ENCODE measurements around the gene PRR30.
"Not testable (repeated sequence)": the region's sequence is repeated elsewhere in the genome, so short reads cannot be mapped to it uniquely, and the experiment has no call there.

PRR30 gene

GRCh38 chr2:27121906-27122305 is 17.3 kb downstream of the PRR30 start:
- CTCF ChIA-PET: no interaction called here
- peak in 2 of 3 donors; percentile 26 to 37 for DNase-seq
- Histone ChIP-seq H3K4me1 (ENCODE audit: control extremely low read depth in 1 of 4, control insufficient read depth in 4 of 4, insufficient read depth in 4 of 4, low read length in 3 of 4) (peaks cover 0 to 33% (median 25%) of the 10 kb centered on the region in 4 experiments), H3K9me3 (ENCODE audit: control extremely low read depth in 1 of 5, control insufficient read depth in 4 of 5, insufficient read depth in 2 of 5, low read depth in 1 of 5, low read length in 4 of 5) (no peaks in the 10 kb centered on the region), H3K36me3 (ENCODE audit: control insufficient read depth in 4 of 4, insufficient read depth in 4 of 4, low read length in 3 of 4) (no peaks in the 10 kb centered on the region), H3K4me3 (ENCODE audit: control insufficient read depth in 1 of 7, extremely low read depth in 1 of 7, insufficient read depth in 4 of 7, low read depth in 2 of 7, low read length in 6 of 7) (no peak overlapping the region), H3K27me3 (replicated peaks in 2 of 5; ENCODE audit: control insufficient read depth in 4 of 5, insufficient read depth in 5 of 5, low read length in 4 of 5) (peaks cover 0 to 24% (median 0%) of the 10 kb centered on the region in 5 experiments), H3K27ac (ENCODE audit: insufficient read depth in 1 of 2, low read depth in 1 of 2, low read length in 2 of 2, poor library complexity in 1 of 2, severe bottlenecking in 2 of 2) (no peak overlapping the region)
- POLR2A ChIA-PET: no interaction called here
- no CpG with 5 or more reads among the region's 2 CpGs for WGBS (ENCODE audit: insufficient coverage)

GRCh38 chr2:27119330-27119670 is 19.9 kb downstream of the PRR30 start:
- 86% methylated on average over 5 of the region's 8 CpGs for WGBS (ENCODE audit: insufficient coverage)
- CTCF ChIA-PET: not testable (repeated sequence)
- H3K4me3 ChIP-seq (ENCODE audit: control insufficient read depth in 1 of 7, extremely low read depth in 1 of 7, insufficient read depth in 4 of 7, low read depth in 2 of 7, low read length in 6 of 7): peak overlapping the region; percentile 32 to 75 (median 62)

GRCh38 chr2:27118525-27119329 is 20.5 kb downstream of the PRR30 start, which contains the start of gene CGREF1:
TSS of gene CGREF1 (minus strand) at chr2:27119128. CDS start at chr2:27104366, 14,762 bp downstream.
- no peaks in the 10 kb centered on the region for H3K9me3 ChIP-seq (ENCODE audit: control extremely low read depth in 1 of 5, control insufficient read depth in 4 of 5, insufficient read depth in 2 of 5, low read depth in 1 of 5, low read length in 4 of 5)
- H3K27me3 ChIP-seq (replicated peaks in 2 of 5; ENCODE audit: control insufficient read depth in 4 of 5, insufficient read depth in 5 of 5, low read length in 4 of 5): peaks cover 0 to 24% (median 0%) of the 10 kb centered on the region in 5 experiments
- WGBS (ENCODE audit: insufficient coverage): 4% methylated on average over 77 of the region's 84 CpGs
- ChIA-PET CTCF (interaction anchor here (1.3 kb wide), 1 partner anchor 51 kb away, joined by 5 read pairs; no protein-coding TSS in a partner anchor), POLR2A (no interaction called here)
- no peak within 1 kb of the TSS for H3K27ac ChIP-seq (ENCODE audit: insufficient read depth in 1 of 2, low read depth in 1 of 2, low read length in 2 of 2, poor library complexity in 1 of 2, severe bottlenecking in 2 of 2)
- peak within 1 kb of the TSS; percentile 32 to 75 (median 62) for H3K4me3 ChIP-seq (ENCODE audit: control insufficient read depth in 1 of 7, extremely low read depth in 1 of 7, insufficient read depth in 4 of 7, low read depth in 2 of 7, low read length in 6 of 7)
- peak in 2 of 3 donors; percentile 47 to 58 for DNase-seq
- no peaks in the 10 kb centered on the region for H3K36me3 ChIP-seq (ENCODE audit: control insufficient read depth in 4 of 4, insufficient read depth in 4 of 4, low read length in 3 of 4)
- peaks cover 0 to 27% (median 22%) of the 10 kb centered on the region in 4 experiments for H3K4me1 ChIP-seq (ENCODE audit: control extremely low read depth in 1 of 4, control insufficient read depth in 4 of 4, insufficient read depth in 4 of 4, low read length in 3 of 4)

More at GRCh38 chr2:27119330-27119670, 19.9 kb downstream of the PRR30 start:
- H3K9me3 ChIP-seq (ENCODE audit: control extremely low read depth in 1 of 5, control insufficient read depth in 4 of 5, insufficient read depth in 2 of 5, low read depth in 1 of 5, low read length in 4 of 5); H3K27ac ChIP-seq (ENCODE audit: insufficient read depth in 1 of 2, low read depth in 1 of 2, low read length in 2 of 2, poor library complexity in 1 of 2, severe bottlenecking in 2 of 2); POLR2A ChIA-PET; H3K36me3 ChIP-seq (ENCODE audit: control insufficient read depth in 4 of 4, insufficient read depth in 4 of 4, low read length in 3 of 4): not testable (repeated sequence)
- Histone ChIP-seq H3K4me1 (ENCODE audit: control extremely low read depth in 1 of 4, control insufficient read depth in 4 of 4, insufficient read depth in 4 of 4, low read length in 3 of 4) (peaks cover 0 to 33% (median 25%) of the 10 kb centered on the region in 4 experiments), H3K27me3 (replicated peaks in 2 of 5; ENCODE audit: control insufficient read depth in 4 of 5, insufficient read depth in 5 of 5, low read length in 4 of 5) (peaks cover 0 to 24% (median 0%) of the 10 kb centered on the region in 5 experiments)
- DNase-seq: peak in 1 of 3 donors; percentile 43

- CTCF ChIA-PET: interaction anchor here (1.3 kb wide), 1 partner anchor 52 kb away, joined by 5 read pairs; no protein-coding TSS in a partner anchor
- Histone ChIP-seq H3K27ac (ENCODE audit: insufficient read depth in 1 of 2, low read depth in 1 of 2, low read length in 2 of 2, poor library complexity in 1 of 2, severe bottlenecking in 2 of 2) (no peak overlapping the region), H3K9me3 (ENCODE audit: control extremely low read depth in 1 of 5, control insufficient read depth in 4 of 5, insufficient read depth in 2 of 5, low read depth in 1 of 5, low read length in 4 of 5) (no peaks in the 10 kb centered on the region), H3K27me3 (replicated peaks in 2 of 5; ENCODE audit: control insufficient read depth in 4 of 5, insufficient read depth in 5 of 5, low read length in 4 of 5) (peaks cover 0 to 22% (median 0%) of the 10 kb centered on the region in 5 experiments), H3K36me3 (ENCODE audit: control insufficient read depth in 4 of 4, insufficient read depth in 4 of 4, low read length in 3 of 4) (no peaks in the 10 kb centered on the region), H3K4me3 (ENCODE audit: control insufficient read depth in 1 of 7, extremely low read depth in 1 of 7, insufficient read depth in 4 of 7, low read depth in 2 of 7, low read length in 6 of 7) (peak overlapping the region; percentile 32 to 75 (median 62)), H3K4me1 (ENCODE audit: control extremely low read depth in 1 of 4, control insufficient read depth in 4 of 4, insufficient read depth in 4 of 4, low read length in 3 of 4) (peaks cover 0 to 24% (median 16%) of the 10 kb centered on the region in 4 experiments)
- DNase-seq: no peak
- POLR2A ChIA-PET: no interaction called here
- WGBS (ENCODE audit: insufficient coverage): 29% methylated on average over 13 of the region's 14 CpGs
Observed at GRCh38 chr2:27117995-27118524, 21.1 kb downstream of the PRR30 start.

GRCh38 chr2:27115519-27115918 is 23.7 kb downstream of the PRR30 start:
- Histone ChIP-seq H3K27me3 (replicated peaks in 2 of 5; ENCODE audit: control insufficient read depth in 4 of 5, insufficient read depth in 5 of 5, low read length in 4 of 5) (peaks cover 0 to 15% (median 0%) of the 10 kb centered on the region in 5 experiments), H3K27ac (ENCODE audit: insufficient read depth in 1 of 2, low read depth in 1 of 2, low read length in 2 of 2, poor library complexity in 1 of 2, severe bottlenecking in 2 of 2) (no peak overlapping the region), H3K9me3 (ENCODE audit: control extremely low read depth in 1 of 5, control insufficient read depth in 4 of 5, insufficient read depth in 2 of 5, low read depth in 1 of 5, low read length in 4 of 5) (no peaks in the 10 kb centered on the region), H3K36me3 (ENCODE audit: control insufficient read depth in 4 of 4, insufficient read depth in 4 of 4, low read length in 3 of 4) (no peaks in the 10 kb centered on the region), H3K4me3 (ENCODE audit: control insufficient read depth in 1 of 7, extremely low read depth in 1 of 7, insufficient read depth in 4 of 7, low read depth in 2 of 7, low read length in 6 of 7) (no peak overlapping the region), H3K4me1 (ENCODE audit: control extremely low read depth in 1 of 4, control insufficient read depth in 4 of 4, insufficient read depth in 4 of 4, low read length in 3 of 4) (peaks cover 0 to 14% (median 11%) of the 10 kb centered on the region in 4 experiments)
- POLR2A ChIA-PET: interaction anchor here (0.6 kb wide), 1 partner anchor 40 kb away, joined by 3 read pairs; no protein-coding TSS in a partner anchor
- CTCF ChIA-PET: interaction anchor here (0.7 to 1.6 kb wide), 4 partner anchors 14 to 43 kb away, joined by 3 to 4 read pairs (median 4); no protein-coding TSS in a partner anchor
- DNase-seq: no peak
- 76% methylated on average over 2 of the region's 2 CpGs for WGBS (ENCODE audit: insufficient coverage)

GRCh38 chr2:27111392-27112078 is 27.7 kb downstream of the PRR30 start:
- H3K27me3 ChIP-seq (replicated peaks in 2 of 5; ENCODE audit: control insufficient read depth in 4 of 5, insufficient read depth in 5 of 5, low read length in 4 of 5); POLR2A ChIA-PET; DNase-seq; H3K4me1 ChIP-seq (ENCODE audit: control extremely low read depth in 1 of 4, control insufficient read depth in 4 of 4, insufficient read depth in 4 of 4, low read length in 3 of 4); H3K27ac ChIP-seq (ENCODE audit: insufficient read depth in 1 of 2, low read depth in 1 of 2, low read length in 2 of 2, poor library complexity in 1 of 2, severe bottlenecking in 2 of 2); H3K9me3 ChIP-seq (ENCODE audit: control extremely low read depth in 1 of 5, control insufficient read depth in 4 of 5, insufficient read depth in 2 of 5, low read depth in 1 of 5, low read length in 4 of 5); H3K36me3 ChIP-seq (ENCODE audit: control insufficient read depth in 4 of 4, insufficient read depth in 4 of 4, low read length in 3 of 4); H3K4me3 ChIP-seq (ENCODE audit: control insufficient read depth in 1 of 7, extremely low read depth in 1 of 7, insufficient read depth in 4 of 7, low read depth in 2 of 7, low read length in 6 of 7): not testable (repeated sequence)
- WGBS (ENCODE audit: insufficient coverage): 97% methylated on average over 38 of the region's 49 CpGs
- CTCF ChIA-PET: interaction anchor here (1.2 to 2.3 kb wide), 5 partner anchors 9 to 169 kb away, joined by 4 to 10 read pairs (median 5); partner anchors contain the start of gene ABHD1
